Astrocyte of the spinal cord (primary cell): ENCODE measurements around the gene PLD4.

ENCODE experiments used
- DNase-seq: peaks from one replicate; pipeline ENCODE4 v3.0.0; 2011; ENCODE audit warnings: low read depth, low spot score
- H3K4me3 ChIP-seq: 2 replicates; pipeline ENCODE4 v1.5.1; 2011; ENCODE audit warnings: low read depth, mild to moderate bottlenecking, low read length, moderate library complexity
- in situ Hi-C: cut with HindIII; loops from 2 replicates; pipeline ENCODE4 v1.10.0; 2017; ENCODE audit warnings: low sequenced_read_pairs
- TF ChIP-seq, protein P1 (sequence below): IDR thresholded peaks from 2 replicates; pipeline ENCODE4 v1.5.1; 2012; ENCODE audit warnings: low read depth, mild to moderate bottlenecking, low read length, inconsistent platforms

The PLD4 gene

DNA sequence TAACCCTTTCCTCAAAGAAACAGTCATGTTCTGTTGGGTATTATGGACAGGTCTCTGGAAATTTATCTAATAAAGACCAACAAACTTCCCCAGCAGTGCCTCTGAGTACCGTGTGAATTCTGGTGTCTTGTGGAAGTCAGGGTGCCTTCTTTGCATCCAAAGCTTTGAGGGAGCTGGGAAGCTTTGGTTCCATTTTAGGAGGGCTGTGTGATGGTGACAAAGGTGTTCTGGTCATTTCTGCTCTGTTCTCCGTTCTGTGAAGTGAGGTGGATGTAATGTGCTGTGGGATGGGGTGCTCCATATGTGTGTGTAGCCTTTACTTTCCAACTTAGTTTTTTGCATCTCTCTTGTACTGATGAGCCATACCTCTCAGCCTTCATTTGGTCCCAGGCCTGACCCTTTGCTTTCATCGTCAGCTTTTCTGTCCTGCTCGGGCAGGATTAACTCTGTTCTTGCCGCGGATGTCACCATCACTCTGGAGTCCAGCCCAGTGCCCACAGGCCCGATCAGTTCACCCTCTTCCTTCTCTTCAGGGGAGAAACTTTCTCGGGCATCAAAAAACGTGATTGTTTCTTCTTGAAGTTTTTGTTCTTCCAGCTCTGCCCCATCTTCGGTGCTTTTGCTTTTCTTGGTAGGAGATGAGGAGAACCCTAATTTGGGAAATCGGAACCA, 13.2 kb downstream of the PLD4 start:
- no peak overlapping the region for H3K4me3 ChIP-seq
- TF ChIP-seq, protein P1, sequence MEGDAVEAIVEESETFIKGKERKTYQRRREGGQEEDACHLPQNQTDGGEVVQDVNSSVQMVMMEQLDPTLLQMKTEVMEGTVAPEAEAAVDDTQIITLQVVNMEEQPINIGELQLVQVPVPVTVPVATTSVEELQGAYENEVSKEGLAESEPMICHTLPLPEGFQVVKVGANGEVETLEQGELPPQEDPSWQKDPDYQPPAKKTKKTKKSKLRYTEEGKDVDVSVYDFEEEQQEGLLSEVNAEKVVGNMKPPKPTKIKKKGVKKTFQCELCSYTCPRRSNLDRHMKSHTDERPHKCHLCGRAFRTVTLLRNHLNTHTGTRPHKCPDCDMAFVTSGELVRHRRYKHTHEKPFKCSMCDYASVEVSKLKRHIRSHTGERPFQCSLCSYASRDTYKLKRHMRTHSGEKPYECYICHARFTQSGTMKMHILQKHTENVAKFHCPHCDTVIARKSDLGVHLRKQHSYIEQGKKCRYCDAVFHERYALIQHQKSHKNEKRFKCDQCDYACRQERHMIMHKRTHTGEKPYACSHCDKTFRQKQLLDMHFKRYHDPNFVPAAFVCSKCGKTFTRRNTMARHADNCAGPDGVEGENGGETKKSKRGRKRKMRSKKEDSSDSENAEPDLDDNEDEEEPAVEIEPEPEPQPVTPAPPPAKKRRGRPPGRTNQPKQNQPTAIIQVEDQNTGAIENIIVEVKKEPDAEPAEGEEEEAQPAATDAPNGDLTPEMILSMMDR, result no peak
- DNase-seq, result no peak
- in situ Hi-C loops, result no loop called here

DNA sequence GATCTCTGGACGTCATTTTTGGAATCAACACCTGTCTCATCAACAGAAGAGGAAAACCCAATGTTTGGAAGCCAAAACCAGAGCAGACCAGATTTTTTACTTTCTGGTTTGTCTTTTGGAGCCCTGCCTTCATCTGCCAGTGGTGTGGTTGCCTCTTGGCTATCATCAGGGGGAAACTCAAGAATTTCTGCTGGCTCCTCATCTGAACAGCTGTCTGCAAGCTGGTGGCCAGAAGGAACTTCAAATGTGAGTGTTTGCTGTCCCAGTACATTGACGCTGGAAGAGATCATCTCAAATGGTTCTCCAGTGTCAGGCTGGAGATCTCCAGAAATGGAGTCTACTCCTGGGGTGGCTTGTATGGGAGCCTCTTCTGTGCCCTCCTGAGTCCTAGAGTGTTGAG, 13.8 kb downstream of the PLD4 start:
- no peak for DNase-seq
- in situ Hi-C loops, result no loop called here
- TF ChIP-seq, protein P1, result no peak
- no peak overlapping the region for H3K4me3 ChIP-seq

DNA sequence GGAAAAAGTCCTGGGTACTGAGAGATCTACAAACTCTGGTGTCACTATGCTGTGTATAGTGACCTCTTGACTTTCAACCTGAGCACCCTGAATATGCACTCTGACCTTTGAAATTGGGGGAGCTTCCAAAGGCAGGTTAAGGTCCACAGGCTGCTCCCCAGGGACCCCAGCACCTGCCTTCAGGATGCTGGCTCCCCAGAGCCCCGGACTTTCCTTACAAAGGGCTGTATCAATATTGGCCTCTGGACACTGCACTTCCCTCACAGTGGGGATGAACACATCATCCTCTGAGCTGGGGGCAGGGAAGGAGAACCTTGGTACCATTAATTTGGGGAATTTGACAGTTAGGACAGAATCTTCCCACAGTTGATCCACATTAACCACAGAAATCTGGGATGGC, 14.3 kb downstream of the PLD4 start:
- TF ChIP-seq, protein P1, result no peak
- H3K4me3 ChIP-seq, result no peak overlapping the region
- DNase-seq, result no peak
- in situ Hi-C loops, result no loop called here

DNA sequence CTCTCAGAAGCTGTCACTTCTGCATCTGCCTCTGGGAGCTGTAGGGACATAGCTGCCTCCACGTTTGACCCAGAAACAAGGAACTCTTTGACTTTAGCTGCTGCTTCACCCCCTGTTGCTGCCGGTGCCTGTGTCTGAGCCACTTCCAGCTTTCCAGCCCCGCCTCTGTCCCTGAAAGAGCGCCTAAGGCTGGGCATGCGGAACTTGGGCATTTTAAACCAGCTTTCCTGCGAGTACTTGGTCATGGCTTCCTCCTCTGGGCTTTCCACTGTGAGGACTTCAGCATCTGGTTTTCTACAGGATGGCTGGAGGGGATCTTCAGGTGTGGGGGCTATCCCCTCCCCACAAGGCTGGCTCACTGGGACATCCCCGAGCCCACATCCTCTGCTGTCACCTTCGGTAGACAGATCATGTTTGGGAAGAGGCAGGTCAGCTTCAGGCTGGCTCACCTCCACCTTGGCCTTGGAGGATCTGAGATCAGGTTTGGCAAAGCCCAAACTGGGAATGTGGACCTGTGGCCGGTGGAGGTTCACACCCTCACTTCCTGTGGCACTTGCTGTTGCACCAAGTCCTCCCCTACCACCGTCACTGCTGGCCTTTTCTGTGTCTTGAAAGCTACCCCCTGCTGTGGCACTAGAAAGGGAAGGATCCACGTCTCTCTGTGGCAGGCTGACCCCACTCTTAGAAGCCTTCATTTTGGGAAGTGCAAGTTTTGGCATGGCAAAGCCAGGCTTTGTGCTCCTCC, 15.2 kb downstream of the PLD4 start:
- DNase-seq, result no peak
- TF ChIP-seq, protein P1, result no peak
- in situ Hi-C loops, result no loop called here
- H3K4me3 ChIP-seq, result no peak overlapping the region

DNA sequence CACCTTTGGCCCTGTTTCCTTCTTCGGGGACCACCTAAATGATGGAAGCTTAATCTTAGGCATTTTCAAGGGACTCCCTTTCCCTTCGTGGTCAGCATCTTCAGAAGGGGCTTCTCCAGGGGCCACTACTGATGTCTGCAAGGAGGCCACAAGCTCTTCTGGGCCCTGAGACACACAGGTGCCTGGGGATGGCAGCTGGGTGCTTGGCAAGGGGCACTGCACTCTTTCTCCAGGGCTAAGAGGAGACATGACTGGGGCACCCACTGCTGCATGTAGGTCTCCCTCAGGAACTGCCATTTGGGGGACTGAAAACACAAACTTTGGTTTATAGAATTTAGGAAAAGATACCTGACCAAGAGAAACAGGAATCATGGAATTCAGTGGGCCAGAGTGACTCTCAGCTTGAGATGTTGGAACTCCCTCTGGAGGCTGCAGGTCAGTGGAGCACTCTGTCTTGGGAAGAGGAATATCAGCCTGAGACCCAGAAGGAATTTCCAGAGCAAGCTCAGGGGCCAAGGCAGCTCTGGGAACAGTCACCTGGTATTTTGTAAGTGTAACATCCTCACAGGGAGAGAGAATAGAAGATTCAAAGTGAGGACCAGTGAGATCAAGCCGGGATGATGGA, 16.0 kb downstream of the PLD4 start:
- in situ Hi-C loops, result no loop called here
- H3K4me3 ChIP-seq, result no peak overlapping the region
- DNase-seq, result no peak
- TF ChIP-seq, protein P1, result peak; percentile 10

DNA sequence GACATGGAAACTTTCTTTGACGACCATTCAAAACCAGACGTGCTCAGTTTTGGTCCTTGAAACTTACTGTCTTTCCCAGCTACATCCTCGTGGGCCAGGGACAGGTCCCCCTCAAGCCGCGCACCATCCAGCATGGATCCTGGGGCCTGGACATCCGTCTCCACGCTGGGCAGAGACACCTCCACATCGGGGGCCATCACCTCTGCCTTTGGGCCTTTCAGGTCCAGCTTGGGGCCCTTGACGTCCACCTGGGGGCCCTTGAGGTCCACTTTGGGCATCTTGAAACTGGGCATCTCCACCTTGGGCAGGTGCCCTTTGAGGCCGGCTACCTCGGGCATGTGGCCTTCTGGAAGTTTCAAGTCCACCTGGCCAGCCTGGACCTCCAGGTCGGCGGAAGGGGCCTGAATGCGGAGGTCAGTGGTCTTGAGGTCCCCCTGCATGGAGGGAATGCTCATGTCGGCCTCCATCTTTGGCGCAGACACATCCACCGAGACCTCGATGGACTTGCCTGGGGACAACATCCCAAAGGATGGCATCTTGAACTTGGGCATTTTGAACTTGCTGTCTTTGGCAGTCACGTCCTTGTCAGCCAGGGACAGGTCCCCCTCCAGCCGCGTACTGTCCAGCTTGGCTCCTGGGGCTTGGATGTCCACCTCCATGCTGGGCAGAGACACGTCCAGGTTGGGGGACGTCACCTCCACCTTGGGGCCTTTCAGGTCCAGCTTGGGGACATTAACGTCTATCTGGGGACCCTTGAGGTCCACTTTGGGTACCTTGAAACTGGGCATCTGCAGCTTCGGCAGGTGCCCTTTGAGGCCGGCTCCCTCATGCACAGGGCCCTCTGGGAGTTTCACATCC, 17.1 kb downstream of the PLD4 start:
- TF ChIP-seq, protein P1, result no peak
- in situ Hi-C loops, result no loop called here
- no peak for DNase-seq
- no peak overlapping the region for H3K4me3 ChIP-seq
